Measurements from ENCODE around the gene EGFL7. TPM values are rescaled to one million over a fixed set of nuclear protein-coding genes. Genes with fewer than 3 reads are reported as not detected.

EGFL7 gene
- polyA plus RNA-seq (2012; rRNA removed), result 39.8 and 43.0 TPM in 2 replicates
- polyA plus RNA-seq (2012; cell fraction: cytosol; rRNA removed), result 16.4 and 32.5 TPM in 2 replicates
- 32.6 and 35.1 TPM in 2 replicates for polyA plus RNA-seq (2012; cell fraction: nucleus; rRNA removed)

DNA sequence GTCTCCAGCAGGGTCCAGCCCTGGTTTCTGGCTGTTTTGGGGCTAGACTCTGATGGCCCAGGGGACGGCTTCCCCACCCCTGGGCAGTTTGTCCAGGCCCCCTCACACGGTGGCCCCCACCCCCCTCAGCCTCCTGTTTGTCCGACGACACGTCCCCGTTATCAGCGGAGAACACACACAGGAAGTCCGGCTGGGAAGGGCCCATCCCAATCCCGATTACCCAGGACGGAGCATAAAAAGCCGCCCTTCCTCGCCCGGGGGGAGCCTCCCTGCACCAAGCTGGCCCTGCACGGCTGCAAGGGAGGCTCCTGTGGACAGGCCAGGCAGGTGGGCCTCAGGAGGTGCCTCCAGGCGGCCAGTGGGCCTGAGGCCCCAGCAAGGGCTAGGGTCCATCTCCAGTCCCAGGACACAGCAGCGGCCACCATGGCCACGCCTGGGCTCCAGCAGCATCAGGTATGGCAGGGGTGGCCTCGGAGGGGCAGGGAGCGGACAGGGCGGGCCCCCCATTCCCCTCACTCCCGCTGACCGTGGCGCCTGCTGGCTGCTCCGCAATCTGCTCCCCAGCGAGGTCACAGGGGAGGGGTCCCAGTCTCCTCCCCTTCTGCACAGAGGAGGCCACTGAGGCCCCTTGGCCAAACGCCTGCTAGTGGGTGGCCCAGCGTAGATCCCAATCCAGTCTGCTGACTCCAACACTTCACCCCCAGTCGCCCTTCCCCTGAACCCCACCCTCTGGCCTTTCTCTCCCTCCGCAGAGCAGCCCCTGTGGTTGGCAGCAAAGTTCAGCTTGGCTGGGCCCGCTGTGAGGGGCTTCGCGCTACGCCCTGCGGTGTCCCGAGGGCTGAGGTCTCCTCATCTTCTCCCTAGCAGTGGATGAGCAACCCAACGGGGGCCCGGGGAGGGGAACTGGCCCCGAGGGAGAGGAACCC is at the start of gene EGFL7:
EGFL7 (plus strand) TSS at position 261 of the 926 bp plus-strand sequence. CDS start 5,367 bp downstream, outside the sequence.
- H3K4me3 ChIP-seq (ENCODE audit: low read depth in 2 of 2, low read length in 1 of 2), result no peak within 1 kb of the TSS
- ChIA-PET POLR2A (no interaction called here), CTCF (interaction anchor here (2.2 to 5.0 kb wide), 2 partner anchors 10 to 31 kb away, joined by 10 to 35 read pairs; no protein-coding TSS in a partner anchor)
- no peak for TF ChIP-seq RXRA (IDR thresholded peaks at IDR 0.05; ENCODE audit: borderline replicate concordance, low read depth)
- no peak for TF ChIP-seq JUND (IDR thresholded peaks at IDR 0.05)
- TF ChIP-seq, protein P1, sequence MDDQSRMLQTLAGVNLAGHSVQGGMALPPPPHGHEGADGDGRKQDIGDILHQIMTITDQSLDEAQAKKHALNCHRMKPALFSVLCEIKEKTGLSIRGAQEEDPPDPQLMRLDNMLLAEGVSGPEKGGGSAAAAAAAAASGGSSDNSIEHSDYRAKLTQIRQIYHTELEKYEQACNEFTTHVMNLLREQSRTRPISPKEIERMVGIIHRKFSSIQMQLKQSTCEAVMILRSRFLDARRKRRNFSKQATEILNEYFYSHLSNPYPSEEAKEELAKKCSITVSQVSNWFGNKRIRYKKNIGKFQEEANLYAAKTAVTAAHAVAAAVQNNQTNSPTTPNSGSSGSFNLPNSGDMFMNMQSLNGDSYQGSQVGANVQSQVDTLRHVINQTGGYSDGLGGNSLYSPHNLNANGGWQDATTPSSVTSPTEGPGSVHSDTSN (IDR thresholded peaks at IDR 0.05), result no peak
- TF ChIP-seq, protein P2, sequence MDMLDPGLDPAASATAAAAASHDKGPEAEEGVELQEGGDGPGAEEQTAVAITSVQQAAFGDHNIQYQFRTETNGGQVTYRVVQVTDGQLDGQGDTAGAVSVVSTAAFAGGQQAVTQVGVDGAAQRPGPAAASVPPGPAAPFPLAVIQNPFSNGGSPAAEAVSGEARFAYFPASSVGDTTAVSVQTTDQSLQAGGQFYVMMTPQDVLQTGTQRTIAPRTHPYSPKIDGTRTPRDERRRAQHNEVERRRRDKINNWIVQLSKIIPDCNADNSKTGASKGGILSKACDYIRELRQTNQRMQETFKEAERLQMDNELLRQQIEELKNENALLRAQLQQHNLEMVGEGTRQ (IDR thresholded peaks at IDR 0.05; ENCODE audit: borderline replicate concordance, low read depth, low read length), result no peak
- no peak for TF ChIP-seq MEF2A (IDR thresholded peaks at IDR 0.05; ENCODE audit: borderline replicate concordance, low read depth)
- TF ChIP-seq, protein P3, sequence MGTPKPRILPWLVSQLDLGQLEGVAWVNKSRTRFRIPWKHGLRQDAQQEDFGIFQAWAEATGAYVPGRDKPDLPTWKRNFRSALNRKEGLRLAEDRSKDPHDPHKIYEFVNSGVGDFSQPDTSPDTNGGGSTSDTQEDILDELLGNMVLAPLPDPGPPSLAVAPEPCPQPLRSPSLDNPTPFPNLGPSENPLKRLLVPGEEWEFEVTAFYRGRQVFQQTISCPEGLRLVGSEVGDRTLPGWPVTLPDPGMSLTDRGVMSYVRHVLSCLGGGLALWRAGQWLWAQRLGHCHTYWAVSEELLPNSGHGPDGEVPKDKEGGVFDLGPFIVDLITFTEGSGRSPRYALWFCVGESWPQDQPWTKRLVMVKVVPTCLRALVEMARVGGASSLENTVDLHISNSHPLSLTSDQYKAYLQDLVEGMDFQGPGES (IDR thresholded peaks at IDR 0.05; ENCODE audit: low read depth, low read length), result no peak
- TF ChIP-seq, protein P4, sequence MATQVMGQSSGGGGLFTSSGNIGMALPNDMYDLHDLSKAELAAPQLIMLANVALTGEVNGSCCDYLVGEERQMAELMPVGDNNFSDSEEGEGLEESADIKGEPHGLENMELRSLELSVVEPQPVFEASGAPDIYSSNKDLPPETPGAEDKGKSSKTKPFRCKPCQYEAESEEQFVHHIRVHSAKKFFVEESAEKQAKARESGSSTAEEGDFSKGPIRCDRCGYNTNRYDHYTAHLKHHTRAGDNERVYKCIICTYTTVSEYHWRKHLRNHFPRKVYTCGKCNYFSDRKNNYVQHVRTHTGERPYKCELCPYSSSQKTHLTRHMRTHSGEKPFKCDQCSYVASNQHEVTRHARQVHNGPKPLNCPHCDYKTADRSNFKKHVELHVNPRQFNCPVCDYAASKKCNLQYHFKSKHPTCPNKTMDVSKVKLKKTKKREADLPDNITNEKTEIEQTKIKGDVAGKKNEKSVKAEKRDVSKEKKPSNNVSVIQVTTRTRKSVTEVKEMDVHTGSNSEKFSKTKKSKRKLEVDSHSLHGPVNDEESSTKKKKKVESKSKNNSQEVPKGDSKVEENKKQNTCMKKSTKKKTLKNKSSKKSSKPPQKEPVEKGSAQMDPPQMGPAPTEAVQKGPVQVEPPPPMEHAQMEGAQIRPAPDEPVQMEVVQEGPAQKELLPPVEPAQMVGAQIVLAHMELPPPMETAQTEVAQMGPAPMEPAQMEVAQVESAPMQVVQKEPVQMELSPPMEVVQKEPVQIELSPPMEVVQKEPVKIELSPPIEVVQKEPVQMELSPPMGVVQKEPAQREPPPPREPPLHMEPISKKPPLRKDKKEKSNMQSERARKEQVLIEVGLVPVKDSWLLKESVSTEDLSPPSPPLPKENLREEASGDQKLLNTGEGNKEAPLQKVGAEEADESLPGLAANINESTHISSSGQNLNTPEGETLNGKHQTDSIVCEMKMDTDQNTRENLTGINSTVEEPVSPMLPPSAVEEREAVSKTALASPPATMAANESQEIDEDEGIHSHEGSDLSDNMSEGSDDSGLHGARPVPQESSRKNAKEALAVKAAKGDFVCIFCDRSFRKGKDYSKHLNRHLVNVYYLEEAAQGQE (IDR thresholded peaks at IDR 0.05; ENCODE audit: low read depth, low read length), result no peak
- no peak for TF ChIP-seq MXI1 (IDR thresholded peaks at IDR 0.05; ENCODE audit: low read depth, low read length)
- no peak for TF ChIP-seq EP300 (IDR thresholded peaks at IDR 0.05; ENCODE audit: borderline replicate concordance in 1 of 2, low read depth in 1 of 2, low read length in 1 of 2)
- no peak for TF ChIP-seq EZH2phosphoT487 (IDR thresholded peaks at IDR 0.05; ENCODE audit: borderline replicate concordance, low read depth)
- TF ChIP-seq FOXM1 (IDR thresholded peaks at IDR 0.05; ENCODE audit: low read depth), result no peak
- TF ChIP-seq, protein P5, sequence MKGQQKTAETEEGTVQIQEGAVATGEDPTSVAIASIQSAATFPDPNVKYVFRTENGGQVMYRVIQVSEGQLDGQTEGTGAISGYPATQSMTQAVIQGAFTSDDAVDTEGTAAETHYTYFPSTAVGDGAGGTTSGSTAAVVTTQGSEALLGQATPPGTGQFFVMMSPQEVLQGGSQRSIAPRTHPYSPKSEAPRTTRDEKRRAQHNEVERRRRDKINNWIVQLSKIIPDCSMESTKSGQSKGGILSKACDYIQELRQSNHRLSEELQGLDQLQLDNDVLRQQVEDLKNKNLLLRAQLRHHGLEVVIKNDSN (IDR thresholded peaks at IDR 0.05; ENCODE audit: borderline replicate concordance, low read depth), result no peak
- no peak for TF ChIP-seq RFX5 (IDR thresholded peaks at IDR 0.05; ENCODE audit: low read length)
- TF ChIP-seq SIN3A (IDR thresholded peaks at IDR 0.05; ENCODE audit: borderline replicate concordance, low read depth, low read length), result no peak
- TF ChIP-seq TAF1 (IDR thresholded peaks at IDR 0.05; ENCODE audit: borderline replicate concordance, low read depth, low read length), result no peak
- H3K9me2 ChIP-seq, result no peaks in the 10 kb centered on the region
- peaks cover 0 to 21% of the 10 kb centered on the region in 2 experiments; a peak in 1 of 4 replicates for H3K4me1 ChIP-seq (ENCODE audit: control insufficient read depth in 1 of 2, insufficient read depth in 2 of 2, low read depth in 1 of 2, low read length in 1 of 2)
- H3K27ac ChIP-seq (ENCODE audit: low read depth in 2 of 2, low read length in 1 of 2), result no peak within 1 kb of the TSS
- no peak within 1 kb of the TSS for H2AFZ ChIP-seq (ENCODE audit: low read depth)
- no peaks in the 10 kb centered on the region for H3K27me3 ChIP-seq (ENCODE audit: insufficient read depth)
- no peaks in the 10 kb centered on the region for H4K20me1 ChIP-seq (ENCODE audit: insufficient read depth)
- H3F3A ChIP-seq (replicated peaks; ENCODE audit: insufficient read depth), result no peaks in the 10 kb centered on the region
- no peaks in the 10 kb centered on the region for H3K9me3 ChIP-seq
- 82% methylated on average over 28 of the region's 38 CpGs for WGBS (ENCODE audit: low lambda C conversion rate)
- no peak within 1 kb of the TSS for H3K4me2 ChIP-seq
- no peaks in the 10 kb centered on the region for H3K36me3 ChIP-seq (replicated peaks in 1 of 2; ENCODE audit: control insufficient read depth in 1 of 2, insufficient read depth in 2 of 2, low read length in 1 of 2)
- no peak within 1 kb of the TSS for H3K9ac ChIP-seq
- DNase-seq, result no peak
- no peaks in the 10 kb centered on the region for H3K79me2 ChIP-seq (ENCODE audit: insufficient read depth)

All from SK-N-SH (cell line).